H1 (cell line): Measurements from ENCODE around the gene MYLIP. TPM values are rescaled to one million over a fixed set of nuclear protein-coding genes. Genes with fewer than 3 reads are reported as not detected.

Source experiments
- CTCF ChIA-PET: fragments of 300-600 bp; sonication (Branson Sonifier 250); formaldehyde crosslinking; loops from one replicate; lab custom pipeline; 2021; ENCODE audit not compliant: partially characterized antibody; lab: Charles Lee
- POLR2A ChIA-PET: fragments of 300-600 bp; sonication (Branson Sonifier 250); formaldehyde crosslinking; loops from one replicate; lab custom pipeline; 2021; ENCODE audit warnings: inconsistent platforms; ENCODE audit not compliant: partially characterized antibody; lab: Charles Lee
- DNase-seq, 2 experiments: peaks; one replicate each; pipeline versions ENCODE4 v3.0.0 to v3.0.0-alpha.2; 2010 to 2022; ENCODE audit warnings: low spot score in 2 of 2, low read depth in 1 of 2, mixed read lengths in 1 of 2
- FAIRE-seq: peaks from 2 replicates; lab custom pipeline; 2011; peaks lifted over from hg19 to GRCh38; lab: Jason Lieb, UNC
- H2AFZ ChIP-seq: 2 replicates; pipeline ENCODE4 v1.8.1; 2012; ENCODE audit warnings: low read length, inconsistent platforms
- H2AK5ac ChIP-seq: 2 replicates; pipeline ENCODE4 v1.6.1; 2013; ENCODE audit warnings: low read depth, low read length
- H2BK120ac ChIP-seq: replicated peaks from 2 replicates; pipeline ENCODE3; 2013; ENCODE audit warnings: low read depth, low read length, inconsistent platforms
- H2BK12ac ChIP-seq: 2 replicates; pipeline ENCODE4 v1.6.1; 2013; ENCODE audit warnings: low read depth, low read length
- H2BK15ac ChIP-seq: 2 replicates; pipeline ENCODE4 v1.6.1; 2013; ENCODE audit warnings: low read length
- H2BK20ac ChIP-seq: 2 replicates; pipeline ENCODE4 v1.6.1; 2013; ENCODE audit warnings: low read length
- H2BK5ac ChIP-seq: 2 replicates; pipeline ENCODE4 v1.6.1; 2013; ENCODE audit warnings: low read depth, low read length
- H3K14ac ChIP-seq: 2 replicates; pipeline ENCODE4 v1.6.1; 2013; ENCODE audit warnings: inconsistent platforms; ENCODE audit not compliant: insufficient read length
- H3K18ac ChIP-seq: 2 replicates; pipeline ENCODE4 v1.6.1; 2013; ENCODE audit warnings: low read length; ENCODE audit errors: extremely low read depth
- H3K23ac ChIP-seq: 2 replicates; pipeline ENCODE4 v1.6.1; 2013; ENCODE audit warnings: inconsistent platforms; ENCODE audit not compliant: insufficient read length
- H3K23me2 ChIP-seq: 2 replicates; pipeline ENCODE4 v1.6.1; 2013; ENCODE audit warnings: low read depth, low read length
- H3K27ac ChIP-seq: 2 replicates; pipeline ENCODE4 v1.6.1; 2011; ENCODE audit warnings: low read depth, low read length, inconsistent platforms
- H3K27me3 ChIP-seq, 4 experiments: replicated peaks in 1 of 4; 1 replicate in 1 of 4; 2 replicates in 3 of 4; pipeline versions ENCODE4 v1.6.1 to v1.8.1; 2011 to 2013; ENCODE audit warnings: low read length in 3 of 4, mild to moderate bottlenecking in 3 of 4, inconsistent platforms in 2 of 4, mixed read lengths in 2 of 4, moderate library complexity in 1 of 4; ENCODE audit not compliant: control insufficient read depth in 3 of 4, insufficient read depth in 3 of 4; ENCODE audit errors: extremely low read depth in 1 of 4
- H3K36me3 ChIP-seq, 4 experiments: 2 replicates each; pipeline versions ENCODE4 v1.6.1 to v1.8.1; 2011 to 2013; ENCODE audit warnings: mild to moderate bottlenecking in 4 of 4, low read length in 3 of 4, moderate library complexity in 2 of 4, control low read depth in 1 of 4, inconsistent platforms in 1 of 4; ENCODE audit not compliant: insufficient read depth in 4 of 4, control insufficient read depth in 2 of 4
- H3K4ac ChIP-seq: replicated peaks from 2 replicates; pipeline ENCODE3; 2013; ENCODE audit warnings: low read length, low read depth, mixed read lengths, inconsistent platforms; ENCODE audit not compliant: insufficient read length
- H3K4me1 ChIP-seq, 4 experiments: replicated peaks in 1 of 4; 1 replicate in 1 of 4; 2 replicates in 3 of 4; pipeline versions ENCODE4 v1.6.1 to v1.8.1; 2011 to 2013; ENCODE audit warnings: low read length in 3 of 4, inconsistent platforms in 2 of 4, mixed read lengths in 1 of 4; ENCODE audit not compliant: insufficient read depth in 4 of 4, control insufficient read depth in 3 of 4
- H3K4me2 ChIP-seq, 2 experiments: 2 replicates each; pipeline versions ENCODE4 v1.6.1 to v1.8.1; 2011 to 2013; ENCODE audit warnings: low read depth in 2 of 2, low read length in 2 of 2, control low read depth in 1 of 2, inconsistent platforms in 1 of 2, mild to moderate bottlenecking in 1 of 2; ENCODE audit not compliant: insufficient read depth in 1 of 2
- H3K4me3 ChIP-seq, 4 experiments: fragments of 200-600, 300-600 bp in 1 of 4; sonication (generic), shearing (Covaris generic), sonication (Bioruptor Twin) in 1 of 4; 2 replicates each; pipeline versions ENCODE4 v1.5.1 to v1.8.1; 2011 to 2016; ENCODE audit warnings: low read length in 4 of 4, low read depth in 3 of 4, control low read depth in 2 of 4, inconsistent platforms in 2 of 4, mild to moderate bottlenecking in 2 of 4, mixed read lengths in 1 of 4, moderate library complexity in 1 of 4; ENCODE audit not compliant: insufficient read depth in 2 of 4; ENCODE audit errors: extremely low read depth in 1 of 4
- H3K56ac ChIP-seq: replicated peaks from 2 replicates; pipeline ENCODE3; 2013; ENCODE audit warnings: low read depth, mild to moderate bottlenecking, mixed read lengths, low read length, inconsistent platforms; ENCODE audit not compliant: insufficient read length
- H3K79me1 ChIP-seq: 2 replicates; pipeline ENCODE4 v1.6.1; 2013; ENCODE audit warnings: low read depth, low read length, control low read depth
- H3K79me2 ChIP-seq, 2 experiments: 2 replicates each; pipeline versions ENCODE4 v1.6.1 to v1.8.1; 2012 to 2013; ENCODE audit warnings: low read length in 2 of 2, mild to moderate bottlenecking in 2 of 2, inconsistent platforms in 1 of 2; ENCODE audit not compliant: insufficient read depth in 2 of 2, control insufficient read depth in 1 of 2
- H3K9ac ChIP-seq, 4 experiments: replicated peaks in 1 of 4; 1 replicate in 1 of 4; 2 replicates in 3 of 4; pipeline versions ENCODE4 v1.6.1 to v1.8.1; 2011 to 2013; ENCODE audit warnings: low read depth in 3 of 4, low read length in 3 of 4, control low read depth in 2 of 4, mild to moderate bottlenecking in 2 of 4, moderate library complexity in 2 of 4, inconsistent platforms in 1 of 4; ENCODE audit errors: extremely low read depth in 1 of 4
- H3K9me3 ChIP-seq, 2 experiments: 2 replicates each; pipeline versions ENCODE4 v1.6.1 to v1.8.1; 2012 to 2013; ENCODE audit warnings: mild to moderate bottlenecking in 2 of 2, moderate library complexity in 2 of 2, control low read depth in 1 of 2, inconsistent platforms in 1 of 2, low read depth in 1 of 2, low read length in 1 of 2, mixed read lengths in 1 of 2; ENCODE audit not compliant: insufficient read depth in 2 of 2
- H4K20me1 ChIP-seq, 2 experiments: replicated peaks in 1 of 2; 2 replicates each; pipeline versions ENCODE3 to v1.8.1; 2011 to 2013; ENCODE audit warnings: inconsistent platforms in 2 of 2, low read length in 2 of 2, mild to moderate bottlenecking in 1 of 2; ENCODE audit not compliant: insufficient read depth in 2 of 2, control insufficient read depth in 1 of 2
- H4K5ac ChIP-seq: 2 replicates; pipeline ENCODE4 v1.6.1; 2013; ENCODE audit warnings: low read length, low read depth, mixed read lengths, inconsistent platforms; ENCODE audit not compliant: insufficient read length
- H4K8ac ChIP-seq: 2 replicates; pipeline ENCODE4 v1.8.0; 2013; ENCODE audit warnings: mild to moderate bottlenecking, moderate library complexity, low read length, inconsistent platforms; ENCODE audit not compliant: insufficient read depth; ENCODE audit errors: extremely low read depth
- H4K91ac ChIP-seq: replicated peaks from 2 replicates; pipeline ENCODE3; 2013; ENCODE audit warnings: low read length, mixed read lengths, inconsistent platforms; ENCODE audit not compliant: insufficient read length
- BRCA1 ChIP-seq: IDR thresholded peaks from 2 replicates; pipeline ENCODE4 v1.6.1; 2012; ENCODE audit warnings: low read depth, low read length, improper control_type of control experiment
- CEBPB ChIP-seq: IDR thresholded peaks from 2 replicates; pipeline ENCODE4 v1.6.1; 2012; ENCODE audit warnings: low read depth, low read length
- CTCF ChIP-seq, 3 experiments: IDR thresholded peaks; 1 replicate in 2 of 3; 2 replicates in 1 of 3; pipeline versions ENCODE4 v1.5.1 to v1.6.1; 2011; ENCODE audit warnings: low read length in 3 of 3, mild to moderate bottlenecking in 3 of 3, inconsistent platforms in 2 of 3, low read depth in 1 of 3, moderate library complexity in 1 of 3; ENCODE audit not compliant: insufficient read depth in 1 of 3; ENCODE audit errors: control extremely low read depth in 1 of 3
- E2F6 ChIP-seq: IDR thresholded peaks from 2 replicates; pipeline ENCODE4 v1.6.1; 2012; ENCODE audit warnings: inconsistent platforms
- EGR1 ChIP-seq: IDR thresholded peaks from 2 replicates; pipeline ENCODE4 v1.6.1; 2011; ENCODE audit warnings: low read depth, low read length, borderline replicate concordance
- RFX5 ChIP-seq: IDR thresholded peaks from 2 replicates; pipeline ENCODE4 v1.6.1; 2011; ENCODE audit warnings: low read depth, low read length, improper control_type of control experiment, borderline replicate concordance
- RXRA ChIP-seq: IDR thresholded peaks from 2 replicates; pipeline ENCODE4 v1.6.1; 2011; ENCODE audit warnings: low read depth, mild to moderate bottlenecking, low read length, moderate library complexity; ENCODE audit not compliant: insufficient read depth
- SP1 ChIP-seq: IDR thresholded peaks from 2 replicates; pipeline ENCODE4 v1.6.1; 2011; ENCODE audit warnings: low read depth, low read length
- SP2 ChIP-seq: IDR thresholded peaks from 2 replicates; pipeline ENCODE4 v1.6.1; 2012; ENCODE audit warnings: mild to moderate bottlenecking, low read length, inconsistent platforms
- SRF ChIP-seq: IDR thresholded peaks from 2 replicates; pipeline ENCODE4 v1.6.1; 2011; ENCODE audit warnings: mild to moderate bottlenecking, low read depth, low read length, moderate library complexity
- WGBS, 2 experiments: shearing (Covaris generic) in 1 of 2; methylation state at CpG; one replicate each; pipeline versions ENCODE4 v1.1.6 to v1.1.7; 2013 to 2015; ENCODE audit warnings: low lambda C conversion rate in 2 of 2, mixed read lengths in 2 of 2, inconsistent platforms in 1 of 2, low coverage in 1 of 2, missing lambda C conversion rate in 1 of 2; ENCODE audit not compliant: insufficient replicate concordance in 2 of 2, insufficient coverage in 1 of 2, insufficient read length in 1 of 2; ENCODE audit errors: extremely low coverage in 1 of 2, missing lambda C conversion rate in 1 of 2; 5-methylcytosine and 5-hydroxymethylcytosine counted together
- polyA plus RNA-seq, 7 experiments: library from polyadenylated mRNA; depleted of rRNA in 3 of 7; stranded (reverse) in 5 of 7; unstranded in 2 of 7; fragments of >200 nt in 5 of 7; fragments of 200-250 nt in 2 of 7; gene quantifications; 1 replicate in 5 of 7; 2 replicates in 1 of 7; 4 replicates in 1 of 7; pipeline versions ENCODE4 v1.2.1 to v1.2.3, GENCODE V29; 2011 to 2013; ENCODE audit warnings: missing spikeins in 2 of 7, mixed read lengths in 2 of 7
- total RNA-seq: library from RNA; stranded (reverse); fragmentation: NEBNext Ultra II Directional; extraction: Animal tissue kit (Norgen Biotek cat#: 25700); gene quantifications from 2 replicates; pipeline ENCODE4 v1.2.1, GENCODE V29; 2021

Gene MYLIP
- total and polyA plus RNA-seq, 2 of the 8 experiments (the other 6 are each of a cell fraction or from before 2014, with no cell fraction given): 21.1 to 26.9 TPM

GRCh38 chr6:16097382-16098171 lies 31.3 kb upstream of the MYLIP start:
- Histone ChIP-seq H2BK5ac (no peak overlapping the region), H2BK12ac (no peak overlapping the region), H4K8ac (no peak overlapping the region), H4K20me1 (no peaks in the 10 kb centered on the region), H2BK20ac (no peak overlapping the region), H2AFZ (no peak overlapping the region), H3K4me3 (no peak overlapping the region), H3K79me2 (no peaks in the 10 kb centered on the region), H3K14ac (no peak overlapping the region), H3K27me3 (no peaks in the 10 kb centered on the region), H2BK120ac (no peak overlapping the region), H3K27ac (no peak overlapping the region), H4K91ac (no peak overlapping the region), H2AK5ac (no peak overlapping the region), H3K56ac (no peak overlapping the region), H3K4me1 (no peaks in the 10 kb centered on the region), H3K4me2 (no peak overlapping the region), H3K4ac (no peak overlapping the region), H3K9me3 (0 out of 4 replicates have a peak, but pooled peaks cover 0 to 2% of the 10 kb centered on the region in 2 experiments), H3K18ac (no peak overlapping the region), H4K5ac (no peak overlapping the region), H2BK15ac (no peak overlapping the region), H3K9ac (no peak overlapping the region), H3K36me3 (no peaks in the 10 kb centered on the region), H3K23ac (no peak overlapping the region), H3K79me1 (no peaks in the 10 kb centered on the region), H3K23me2 (no peaks in the 10 kb centered on the region)
- TF ChIP-seq SP1: no peak
- no peak for TF ChIP-seq RFX5
- TF ChIP-seq SRF: no peak
- no peak for TF ChIP-seq CTCF (IDR thresholded peaks at IDR 0.05; ENCODE audit: control extremely low read depth in 1 of 3, insufficient read depth in 1 of 3, low read depth in 1 of 3, low read length in 3 of 3)
- no peak for TF ChIP-seq EGR1
- TF ChIP-seq CEBPB: no peak
- no peak for TF ChIP-seq RXRA
- TF ChIP-seq E2F6: no peak
- no peak for TF ChIP-seq SP2
- TF ChIP-seq BRCA1: no peak
- FAIRE-seq (no peak), DNase-seq (no peak)
- CTCF ChIA-PET: interaction anchor here (1.3 kb wide), 1 partner anchor 11 kb away, joined by 3 read pairs; no protein-coding TSS in a partner anchor
- whole genome bisulfite sequencing, 2 experiments: 84% methylated on average over 6 of the region's 6 CpGs; no CpG with 5 or more reads in 1 of the 2 experiments
- POLR2A ChIA-PET: interaction anchor here (0.7 to 1.7 kb wide), 2 partner anchors 32 to 191 kb away, joined by 3 to 6 read pairs; partner anchors contain the start of gene MYLIP
